Smooth muscle cell (in vitro differentiated cells): Measurements from ENCODE around the gene C1orf159. TPM values are rescaled to one million over a fixed set of nuclear protein-coding genes. Genes with fewer than 3 reads are reported as not detected.

Experiments
- DNase-seq: peaks from one replicate; lab custom pipeline; 2025; ENCODE audit not compliant: unreplicated experiment; lab: John Stamatoyannopoulos, UW
- H2AFZ ChIP-seq: fragments of 200-600 bp; sonication (generic); 2 replicates; pipeline ENCODE4 v1.6.0; 2016; ENCODE audit warnings: antibody characterized with exemption, low read depth, mild to moderate bottlenecking
- H3F3A ChIP-seq: fragments of 200-600 bp; sonication (generic); 2 replicates; pipeline ENCODE4 v1.6.0; 2017; ENCODE audit warnings: antibody characterized with exemption, low read depth
- H3K27ac ChIP-seq: fragments of 200-600 bp; sonication (generic); 2 replicates; pipeline ENCODE4 v1.5.1; 2016; ENCODE audit warnings: low read depth, mild to moderate bottlenecking
- H3K27me3 ChIP-seq: fragments of 200-600 bp; sonication (generic); 2 replicates; pipeline ENCODE4 v1.6.1; 2016; ENCODE audit warnings: low read depth, mild to moderate bottlenecking
- H3K36me3 ChIP-seq: fragments of 200-600 bp; sonication (generic); 2 replicates; pipeline ENCODE4 v1.5.1; 2016; ENCODE audit warnings: low read depth
- H3K4me1 ChIP-seq: fragments of 200-600 bp; sonication (generic); 2 replicates; pipeline ENCODE4 v1.5.1; 2016; ENCODE audit warnings: low read depth
- H3K4me2 ChIP-seq: fragments of 200-600 bp; sonication (generic); 2 replicates; pipeline ENCODE4 v1.6.0; 2016; ENCODE audit warnings: mild to moderate bottlenecking
- H3K4me3 ChIP-seq: fragments of 200-600 bp; sonication (generic); 2 replicates; pipeline ENCODE4 v1.5.1; 2016; ENCODE audit warnings: mild to moderate bottlenecking
- H3K79me2 ChIP-seq: fragments of 200-600 bp; sonication (generic); 2 replicates; pipeline ENCODE4 v1.6.0; 2016; ENCODE audit warnings: low read depth, mild to moderate bottlenecking
- H3K9ac ChIP-seq: fragments of 200-600 bp; sonication (generic); 2 replicates; pipeline ENCODE4 v1.6.0; 2016; ENCODE audit warnings: low read depth
- H3K9me3 ChIP-seq: fragments of 200-600 bp; sonication (generic); replicated peaks from 2 replicates; pipeline ENCODE4 v1.5.1; 2016; ENCODE audit warnings: low read depth
- H4K20me1 ChIP-seq: fragments of 200-600 bp; sonication (generic); 2 replicates; pipeline ENCODE4 v1.6.0; 2016; ENCODE audit warnings: low read depth
- CTCF ChIP-seq: fragments of 200-600 bp; sonication (generic); IDR thresholded peaks from 2 replicates; pipeline ENCODE4 v1.5.1; 2017; ENCODE audit warnings: borderline replicate concordance, mild to moderate bottlenecking, antibody characterized with exemption; ENCODE audit not compliant: insufficient read depth, poor library complexity, severe bottlenecking
- WGBS: methylation state at CpG from one replicate; pipeline ENCODE4 v1.1.7; 2016; ENCODE audit warnings: low lambda C conversion rate; 5-methylcytosine and 5-hydroxymethylcytosine counted together
- polyA plus RNA-seq: library from polyadenylated mRNA; unstranded; fragments of >200 nt; fragmentation: Nextera tagmentation; extraction: Ambion mirVana; gene quantifications from 2 replicates; pipeline ENCODE4 v1.2.1, GENCODE V29; 2016
- total RNA-seq: library from RNA; depleted of rRNA; stranded (reverse); fragments of >200 nt; gene quantifications from 2 replicates; pipeline ENCODE4 v1.2.3, GENCODE V29; 2014

The C1orf159 gene
- total and polyA plus RNA-seq, 2 experiments from 2014 or later: 20.2 to 24.5 TPM

- Histone ChIP-seq H3K4me3 (no peak overlapping the region), H3K4me2 (no peak overlapping the region), H3K9ac (no peak overlapping the region), H3K27ac (no peak overlapping the region), H3K9me3 (no peaks in the 10 kb centered on the region), H3K36me3 (no peaks in the 10 kb centered on the region), H3F3A (no peaks in the 10 kb centered on the region), H3K4me1 (no peaks in the 10 kb centered on the region), H4K20me1 (no peaks in the 10 kb centered on the region), H3K27me3 (no peaks in the 10 kb centered on the region), H3K79me2 (no peaks in the 10 kb centered on the region), H2AFZ (no peak overlapping the region)
- no peak for TF ChIP-seq CTCF
- no peak for DNase-seq
- 89% methylated on average over 20 of the region's 29 CpGs for WGBS
Measured at GRCh38 chr1:1124786-1125642, 9.1 kb upstream of the C1orf159 start.

GRCh38 chr1:1124508-1124785 lies 8.6 kb upstream of the C1orf159 start:
- Histone ChIP-seq H3K9me3 (no peaks in the 10 kb centered on the region), H3K4me3 (no peak overlapping the region), H2AFZ (no peak overlapping the region), H3K27me3 (no peaks in the 10 kb centered on the region), H3K36me3 (no peaks in the 10 kb centered on the region), H4K20me1 (no peaks in the 10 kb centered on the region), H3K4me2 (no peak overlapping the region), H3K9ac (no peak overlapping the region), H3K27ac (no peak overlapping the region), H3K79me2 (no peaks in the 10 kb centered on the region), H3K4me1 (no peaks in the 10 kb centered on the region), H3F3A (no peaks in the 10 kb centered on the region)
- WGBS: 94% methylated on average over 7 of the region's 7 CpGs
- no peak for DNase-seq
- TF ChIP-seq CTCF: no peak

- no peak overlapping the region for H3K4me3 ChIP-seq
- no peaks in the 10 kb centered on the region for H3K4me1 ChIP-seq
- H3K27ac ChIP-seq: no peak overlapping the region
- H3K27me3 ChIP-seq: no peaks in the 10 kb centered on the region
- H3K79me2 ChIP-seq: no peaks in the 10 kb centered on the region
- H3K36me3 ChIP-seq: no peaks in the 10 kb centered on the region
- no peak for TF ChIP-seq CTCF
- no peak for DNase-seq
- H2AFZ ChIP-seq: no peak overlapping the region
- H3F3A ChIP-seq: no peaks in the 10 kb centered on the region
- H3K9me3 ChIP-seq: no peaks in the 10 kb centered on the region
- H4K20me1 ChIP-seq: no peaks in the 10 kb centered on the region
- H3K4me2 ChIP-seq: no peak overlapping the region
- WGBS: 95% methylated on average over 23 of the region's 23 CpGs
- H3K9ac ChIP-seq: no peak overlapping the region
Measured at GRCh38 chr1:1123581-1124507, 8.0 kb upstream of the C1orf159 start.
